Measurements from ENCODE around the gene PXN.

PXN gene

GRCh38 chr12:120164293-120164692 is 101.2 kb downstream of the PXN start:
- no peak for DNase-seq

DNA sequence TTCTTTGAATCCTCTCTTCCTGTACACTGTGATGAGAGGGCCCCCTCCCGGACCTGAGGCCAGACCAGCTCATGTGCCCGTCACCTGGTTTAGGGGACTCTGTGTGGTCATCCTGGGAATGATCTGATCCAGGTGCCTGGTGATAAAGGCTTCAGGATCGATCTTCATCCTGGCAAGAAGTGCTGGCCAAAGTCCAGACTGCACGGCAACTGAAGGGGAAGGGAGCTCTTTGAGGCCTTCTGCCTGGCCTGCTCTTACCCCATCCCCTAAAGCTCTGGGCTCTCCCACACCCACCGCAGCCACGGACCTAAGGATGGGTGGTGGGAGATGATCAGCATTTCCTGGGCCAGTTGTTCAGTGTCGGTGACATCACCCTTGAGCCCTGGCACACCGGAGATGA is 102.8 kb downstream of the PXN start:
- DNase-seq: no peak

- no peak for DNase-seq
These were observed 103.7 kb downstream of the PXN start for GRCh38 chr12:120161852-120162251.

Data from NCI-H510A (cell line).